Measurements from ENCODE around the gene SCAMP2.

DNA sequence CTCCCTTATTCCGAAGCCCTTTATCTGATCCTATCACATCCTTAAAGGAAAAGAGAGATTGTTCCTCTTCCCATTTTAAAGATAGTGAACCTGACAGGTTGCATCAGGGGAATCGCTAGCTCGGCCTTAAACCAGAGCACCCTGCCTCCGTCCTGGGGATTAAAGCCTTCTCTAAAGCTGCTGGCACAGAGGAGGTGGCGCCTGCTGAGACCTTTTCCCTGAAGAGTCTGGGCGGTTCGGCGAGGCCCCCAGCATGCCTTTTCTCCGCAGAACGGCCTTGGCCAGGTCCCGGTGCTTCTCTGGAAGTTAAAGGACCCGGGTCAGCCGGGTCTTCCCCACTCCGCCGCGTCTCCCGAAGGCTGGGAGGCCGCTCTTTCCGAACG, 32.9 kb upstream of the SCAMP2 start:
- TF ChIP-seq POLR2A (IDR thresholded peaks at IDR 0.05) (no peak), POLR2AphosphoS5 (IDR thresholded peaks at IDR 0.05; ENCODE audit: insufficient read depth in 1 of 2, low read depth in 1 of 2) (no peak), CTCF (IDR thresholded peaks at IDR 0.05) (no peak)
